Parathyroid adenoma (tissue), 2 donors: Measurements from ENCODE around the gene CD46.

Experiments used
- H2AFZ ChIP-seq: fragments of 300-600 bp; sonication (generic); one replicate; pipeline ENCODE4 v1.7.0; 2017; ENCODE audit warnings: antibody characterized with exemption, mild to moderate bottlenecking
- H3K27ac ChIP-seq: fragments of 300-600 bp; sonication (generic); one replicate; pipeline ENCODE4 v1.7.0; 2017
- H3K27me3 ChIP-seq: fragments of 300-600 bp; sonication (generic); one replicate; pipeline ENCODE4 v1.7.0; 2017; ENCODE audit warnings: low read length; ENCODE audit not compliant: control insufficient read depth, insufficient read depth
- H3K36me3 ChIP-seq: fragments of 300-600 bp; sonication (generic); one replicate; pipeline ENCODE4 v1.7.0; 2017; ENCODE audit warnings: low read length; ENCODE audit not compliant: control insufficient read depth, insufficient read depth
- H3K4me1 ChIP-seq: fragments of 300-600 bp; sonication (generic); one replicate; pipeline ENCODE4 v1.7.0; 2017; ENCODE audit warnings: control low read depth
- H3K4me2 ChIP-seq: fragments of 300-600 bp; sonication (generic); one replicate; pipeline ENCODE4 v1.7.0; 2017; ENCODE audit warnings: low read length
- H3K4me3 ChIP-seq: fragments of 300-600 bp; sonication (generic); one replicate; pipeline ENCODE4 v1.7.0; 2017; ENCODE audit warnings: low read depth, low read length
- H3K79me2 ChIP-seq: fragments of 300-600 bp; sonication (generic); one replicate; pipeline ENCODE4 v1.7.0; 2017; ENCODE audit warnings: control low read depth
- H3K9ac ChIP-seq: fragments of 300-600 bp; sonication (generic); one replicate; pipeline ENCODE4 v1.7.0; 2017; ENCODE audit warnings: mild to moderate bottlenecking
- H3K9me3 ChIP-seq: fragments of 300-600 bp; sonication (generic); one replicate; pipeline ENCODE4 v1.7.0; 2017; ENCODE audit warnings: low read length; ENCODE audit not compliant: control insufficient read depth
- TF ChIP-seq, protein P1 (sequence below): fragments of 300-600 bp; sonication (generic); IDR thresholded peaks from one replicate; pipeline ENCODE4 v1.7.0; 2017; ENCODE audit warnings: antibody characterized with exemption, mild to moderate bottlenecking
- donor health status: primary hyperparathyroidism.

CD46 gene

DNA sequence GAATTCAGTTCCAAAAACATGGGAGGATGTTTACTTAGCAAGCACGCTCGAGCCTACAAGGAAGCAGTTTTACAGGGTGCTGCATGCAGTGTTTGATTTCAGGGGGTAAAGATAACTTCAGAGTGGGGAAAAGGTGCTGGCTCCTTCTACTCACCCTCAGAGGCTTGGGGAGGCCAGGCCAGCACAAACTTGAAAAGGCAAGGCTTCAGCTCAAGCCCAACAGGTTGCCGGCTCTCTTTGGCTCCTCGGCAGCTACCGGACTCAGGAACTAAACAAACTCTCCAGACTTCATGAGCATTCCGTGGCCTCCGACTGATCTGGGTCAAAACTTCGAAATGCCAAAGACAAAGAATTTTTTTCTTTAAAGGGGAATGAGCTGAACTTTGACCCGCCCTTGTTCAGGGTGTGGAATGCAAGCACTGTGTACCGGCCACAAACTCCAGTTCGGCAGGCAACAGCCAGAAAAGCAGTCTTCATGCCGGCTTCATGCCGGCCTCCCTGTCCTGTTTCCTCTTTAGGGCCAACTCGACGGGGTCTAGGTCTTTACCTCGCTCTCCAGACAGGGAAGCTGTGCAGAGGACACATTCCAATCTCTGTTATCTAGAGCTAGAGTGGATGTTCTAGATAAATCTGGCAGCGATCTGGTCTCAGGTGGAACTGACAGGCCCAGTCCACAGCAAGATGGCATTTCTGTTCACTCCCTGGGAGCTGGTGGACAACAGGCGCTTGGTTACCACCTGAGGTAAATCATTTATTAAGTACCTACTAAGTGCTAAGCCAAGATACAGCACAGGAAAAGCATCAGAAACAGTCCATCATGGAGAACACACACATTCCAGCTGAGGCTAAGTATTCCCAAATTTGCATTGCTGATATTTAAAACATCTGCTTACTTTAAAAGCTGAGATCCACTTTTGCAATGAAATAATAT is 75.0 kb downstream of the CD46 start:
- Histone ChIP-seq H3K4me2 (peak overlapping the region; percentile 17), H3K4me1 (peaks cover 29% of the 10 kb centered on the region), H3K36me3 (no peaks in the 10 kb centered on the region), H3K4me3 (no peak overlapping the region), H3K27me3 (no peaks in the 10 kb centered on the region), H3K27ac (peak overlapping the region; percentile 100), H2AFZ (no peak overlapping the region), H3K9me3 (no peaks in the 10 kb centered on the region), H3K79me2 (peaks cover 28% of the 10 kb centered on the region), H3K9ac (no peak overlapping the region)
- TF ChIP-seq, protein P1, sequence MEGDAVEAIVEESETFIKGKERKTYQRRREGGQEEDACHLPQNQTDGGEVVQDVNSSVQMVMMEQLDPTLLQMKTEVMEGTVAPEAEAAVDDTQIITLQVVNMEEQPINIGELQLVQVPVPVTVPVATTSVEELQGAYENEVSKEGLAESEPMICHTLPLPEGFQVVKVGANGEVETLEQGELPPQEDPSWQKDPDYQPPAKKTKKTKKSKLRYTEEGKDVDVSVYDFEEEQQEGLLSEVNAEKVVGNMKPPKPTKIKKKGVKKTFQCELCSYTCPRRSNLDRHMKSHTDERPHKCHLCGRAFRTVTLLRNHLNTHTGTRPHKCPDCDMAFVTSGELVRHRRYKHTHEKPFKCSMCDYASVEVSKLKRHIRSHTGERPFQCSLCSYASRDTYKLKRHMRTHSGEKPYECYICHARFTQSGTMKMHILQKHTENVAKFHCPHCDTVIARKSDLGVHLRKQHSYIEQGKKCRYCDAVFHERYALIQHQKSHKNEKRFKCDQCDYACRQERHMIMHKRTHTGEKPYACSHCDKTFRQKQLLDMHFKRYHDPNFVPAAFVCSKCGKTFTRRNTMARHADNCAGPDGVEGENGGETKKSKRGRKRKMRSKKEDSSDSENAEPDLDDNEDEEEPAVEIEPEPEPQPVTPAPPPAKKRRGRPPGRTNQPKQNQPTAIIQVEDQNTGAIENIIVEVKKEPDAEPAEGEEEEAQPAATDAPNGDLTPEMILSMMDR, result no peak

DNA sequence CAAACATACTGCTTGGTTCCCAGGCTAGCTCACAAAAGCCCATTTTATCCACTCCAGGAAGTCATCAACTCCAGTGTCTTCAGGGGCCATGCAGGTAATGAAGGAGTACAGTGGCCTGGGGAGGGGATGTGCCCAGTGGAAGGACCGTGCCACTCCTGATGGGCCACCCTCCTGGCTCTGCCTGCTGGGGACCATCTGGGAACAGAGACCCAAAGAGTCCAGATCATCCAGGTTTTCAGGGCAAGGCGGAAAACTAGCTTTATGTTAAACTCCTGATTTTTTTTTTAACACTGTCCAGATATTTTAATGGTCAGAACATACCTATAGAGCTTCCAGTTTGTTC is 75.6 kb downstream of the CD46 start:
- no peaks in the 10 kb centered on the region for H3K27me3 ChIP-seq
- no peak overlapping the region for H3K4me2 ChIP-seq
- TF ChIP-seq, protein P1, result no peak
- peak overlapping the region; percentile 100 for H3K27ac ChIP-seq
- H3K36me3 ChIP-seq, result no peaks in the 10 kb centered on the region
- H2AFZ ChIP-seq, result no peak overlapping the region
- H3K9ac ChIP-seq, result no peak overlapping the region
- H3K9me3 ChIP-seq, result no peaks in the 10 kb centered on the region
- peaks cover 26% of the 10 kb centered on the region for H3K79me2 ChIP-seq
- H3K4me1 ChIP-seq, result peaks cover 29% of the 10 kb centered on the region
- H3K4me3 ChIP-seq, result no peak overlapping the region

DNA sequence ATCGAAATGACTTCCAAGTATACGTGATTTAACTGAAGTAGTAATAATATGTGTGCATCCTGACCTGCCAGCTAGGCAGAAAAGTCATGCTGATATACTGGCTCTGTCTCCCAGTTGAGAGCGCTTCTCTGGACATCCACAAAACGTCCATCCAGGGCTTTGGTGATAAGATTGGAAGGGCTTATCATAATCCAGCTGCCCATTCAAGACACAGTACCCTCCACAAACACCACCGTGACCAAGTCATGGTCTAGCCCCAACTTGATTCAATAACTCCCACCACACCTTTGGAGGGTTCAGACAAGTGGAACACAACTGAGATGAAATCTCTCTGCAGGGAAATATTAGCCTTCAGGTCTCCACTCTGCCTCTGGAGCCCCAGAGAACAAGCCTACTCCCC is 76.2 kb downstream of the CD46 start:
- H3K27me3 ChIP-seq, result no peaks in the 10 kb centered on the region
- TF ChIP-seq, protein P1, result no peak
- no peak overlapping the region for H3K4me3 ChIP-seq
- H3K9me3 ChIP-seq, result no peaks in the 10 kb centered on the region
- no peak overlapping the region for H3K9ac ChIP-seq
- peaks cover 29% of the 10 kb centered on the region for H3K4me1 ChIP-seq
- no peak overlapping the region for H3K27ac ChIP-seq
- H3K4me2 ChIP-seq, result no peak overlapping the region
- H3K36me3 ChIP-seq, result no peaks in the 10 kb centered on the region
- H2AFZ ChIP-seq, result no peak overlapping the region
- H3K79me2 ChIP-seq, result peaks cover 27% of the 10 kb centered on the region

DNA sequence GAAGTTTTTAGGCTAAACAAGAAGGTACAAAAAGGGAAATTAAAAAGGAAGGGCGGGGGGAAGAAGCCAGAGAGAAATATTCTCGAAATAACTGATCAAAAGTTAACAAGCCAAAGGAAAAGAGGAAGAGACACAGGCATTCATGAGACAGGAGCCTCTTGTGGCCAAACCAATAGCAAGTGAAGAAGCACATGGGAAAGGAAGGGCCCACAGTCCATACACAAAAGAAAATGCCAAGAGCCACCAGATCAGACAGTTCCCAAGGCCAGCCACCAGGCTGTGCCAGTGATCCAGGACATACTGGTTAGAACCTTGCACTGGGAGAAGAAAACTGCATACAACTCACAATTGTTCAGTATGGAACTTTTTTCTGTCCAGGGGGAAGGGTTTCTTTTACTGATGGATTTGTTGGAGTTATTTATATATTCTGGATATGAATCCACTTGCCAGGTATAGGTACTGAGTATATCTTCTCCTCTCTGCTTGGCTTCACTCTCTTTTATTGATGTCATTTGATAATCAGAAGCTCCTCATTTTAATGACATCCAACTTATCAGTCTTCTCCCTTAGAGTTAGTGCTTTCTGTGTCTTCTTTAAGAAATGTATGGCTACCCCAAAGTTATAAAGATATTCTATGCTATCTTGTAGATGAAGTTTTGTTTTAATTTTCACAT is 76.8 kb downstream of the CD46 start:
- H3K27ac ChIP-seq, result no peak overlapping the region
- no peak overlapping the region for H2AFZ ChIP-seq
- H3K4me2 ChIP-seq, result no peak overlapping the region
- H3K9ac ChIP-seq, result no peak overlapping the region
- H3K4me3 ChIP-seq, result no peak overlapping the region
- H3K4me1 ChIP-seq, result peaks cover 29% of the 10 kb centered on the region
- peaks cover 26% of the 10 kb centered on the region for H3K79me2 ChIP-seq
- H3K27me3 ChIP-seq, result no peaks in the 10 kb centered on the region
- H3K9me3 ChIP-seq, result no peaks in the 10 kb centered on the region
- TF ChIP-seq, protein P1, result peak; percentile 85
- H3K36me3 ChIP-seq, result no peaks in the 10 kb centered on the region
